ENCODE results near the gene MEF2D.

The MEF2D gene

DNA sequence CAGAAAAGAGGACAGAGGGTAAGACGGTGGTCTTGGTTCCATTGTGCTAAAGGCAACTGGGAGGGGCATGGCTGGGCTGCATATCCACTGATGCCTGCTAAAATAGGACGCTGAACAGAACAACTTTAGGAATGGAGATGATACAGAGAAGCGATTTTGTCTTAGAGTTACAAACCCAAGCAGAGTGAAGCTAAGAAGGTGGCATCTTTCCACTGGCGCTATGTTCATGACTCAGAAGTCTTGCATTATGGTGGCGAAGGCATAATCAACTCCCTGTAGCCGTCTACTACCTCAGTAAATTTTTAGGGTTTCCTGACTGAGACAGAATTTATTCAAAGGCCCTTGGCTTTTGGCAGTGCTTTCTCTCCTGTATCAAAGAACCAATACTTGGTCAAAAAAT, 57.3 kb downstream of the MEF2D start:
- Histone ChIP-seq H3K27ac (replicated peaks) (no peak overlapping the region), H3K4me3 (replicated peaks; ENCODE audit: insufficient read depth, low read length) (no peak overlapping the region), H3K27me3 (ENCODE audit: insufficient read depth, poor library complexity, severe bottlenecking) (peaks cover 53% of the 10 kb centered on the region)
- TF ChIP-seq SPI1 (IDR thresholded peaks at IDR 0.05; ENCODE audit: borderline replicate concordance, low read depth) (no peak), GABPA (IDR thresholded peaks at IDR 0.05; ENCODE audit: low read depth) (no peak), POLR2AphosphoS5 (IDR thresholded peaks at IDR 0.05; ENCODE audit: low read depth) (no peak)
- TF ChIP-seq, protein P1, sequence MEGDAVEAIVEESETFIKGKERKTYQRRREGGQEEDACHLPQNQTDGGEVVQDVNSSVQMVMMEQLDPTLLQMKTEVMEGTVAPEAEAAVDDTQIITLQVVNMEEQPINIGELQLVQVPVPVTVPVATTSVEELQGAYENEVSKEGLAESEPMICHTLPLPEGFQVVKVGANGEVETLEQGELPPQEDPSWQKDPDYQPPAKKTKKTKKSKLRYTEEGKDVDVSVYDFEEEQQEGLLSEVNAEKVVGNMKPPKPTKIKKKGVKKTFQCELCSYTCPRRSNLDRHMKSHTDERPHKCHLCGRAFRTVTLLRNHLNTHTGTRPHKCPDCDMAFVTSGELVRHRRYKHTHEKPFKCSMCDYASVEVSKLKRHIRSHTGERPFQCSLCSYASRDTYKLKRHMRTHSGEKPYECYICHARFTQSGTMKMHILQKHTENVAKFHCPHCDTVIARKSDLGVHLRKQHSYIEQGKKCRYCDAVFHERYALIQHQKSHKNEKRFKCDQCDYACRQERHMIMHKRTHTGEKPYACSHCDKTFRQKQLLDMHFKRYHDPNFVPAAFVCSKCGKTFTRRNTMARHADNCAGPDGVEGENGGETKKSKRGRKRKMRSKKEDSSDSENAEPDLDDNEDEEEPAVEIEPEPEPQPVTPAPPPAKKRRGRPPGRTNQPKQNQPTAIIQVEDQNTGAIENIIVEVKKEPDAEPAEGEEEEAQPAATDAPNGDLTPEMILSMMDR (IDR thresholded peaks at IDR 0.05; ENCODE audit: insufficient read depth, low read length): no peak
- TF ChIP-seq, protein P2, sequence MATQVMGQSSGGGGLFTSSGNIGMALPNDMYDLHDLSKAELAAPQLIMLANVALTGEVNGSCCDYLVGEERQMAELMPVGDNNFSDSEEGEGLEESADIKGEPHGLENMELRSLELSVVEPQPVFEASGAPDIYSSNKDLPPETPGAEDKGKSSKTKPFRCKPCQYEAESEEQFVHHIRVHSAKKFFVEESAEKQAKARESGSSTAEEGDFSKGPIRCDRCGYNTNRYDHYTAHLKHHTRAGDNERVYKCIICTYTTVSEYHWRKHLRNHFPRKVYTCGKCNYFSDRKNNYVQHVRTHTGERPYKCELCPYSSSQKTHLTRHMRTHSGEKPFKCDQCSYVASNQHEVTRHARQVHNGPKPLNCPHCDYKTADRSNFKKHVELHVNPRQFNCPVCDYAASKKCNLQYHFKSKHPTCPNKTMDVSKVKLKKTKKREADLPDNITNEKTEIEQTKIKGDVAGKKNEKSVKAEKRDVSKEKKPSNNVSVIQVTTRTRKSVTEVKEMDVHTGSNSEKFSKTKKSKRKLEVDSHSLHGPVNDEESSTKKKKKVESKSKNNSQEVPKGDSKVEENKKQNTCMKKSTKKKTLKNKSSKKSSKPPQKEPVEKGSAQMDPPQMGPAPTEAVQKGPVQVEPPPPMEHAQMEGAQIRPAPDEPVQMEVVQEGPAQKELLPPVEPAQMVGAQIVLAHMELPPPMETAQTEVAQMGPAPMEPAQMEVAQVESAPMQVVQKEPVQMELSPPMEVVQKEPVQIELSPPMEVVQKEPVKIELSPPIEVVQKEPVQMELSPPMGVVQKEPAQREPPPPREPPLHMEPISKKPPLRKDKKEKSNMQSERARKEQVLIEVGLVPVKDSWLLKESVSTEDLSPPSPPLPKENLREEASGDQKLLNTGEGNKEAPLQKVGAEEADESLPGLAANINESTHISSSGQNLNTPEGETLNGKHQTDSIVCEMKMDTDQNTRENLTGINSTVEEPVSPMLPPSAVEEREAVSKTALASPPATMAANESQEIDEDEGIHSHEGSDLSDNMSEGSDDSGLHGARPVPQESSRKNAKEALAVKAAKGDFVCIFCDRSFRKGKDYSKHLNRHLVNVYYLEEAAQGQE (IDR thresholded peaks at IDR 0.05; ENCODE audit: insufficient replicate concordance, low read depth): no peak
- DNase-seq (ENCODE audit: low read depth in 1 of 2, low spot score in 1 of 2): no peak

DNA sequence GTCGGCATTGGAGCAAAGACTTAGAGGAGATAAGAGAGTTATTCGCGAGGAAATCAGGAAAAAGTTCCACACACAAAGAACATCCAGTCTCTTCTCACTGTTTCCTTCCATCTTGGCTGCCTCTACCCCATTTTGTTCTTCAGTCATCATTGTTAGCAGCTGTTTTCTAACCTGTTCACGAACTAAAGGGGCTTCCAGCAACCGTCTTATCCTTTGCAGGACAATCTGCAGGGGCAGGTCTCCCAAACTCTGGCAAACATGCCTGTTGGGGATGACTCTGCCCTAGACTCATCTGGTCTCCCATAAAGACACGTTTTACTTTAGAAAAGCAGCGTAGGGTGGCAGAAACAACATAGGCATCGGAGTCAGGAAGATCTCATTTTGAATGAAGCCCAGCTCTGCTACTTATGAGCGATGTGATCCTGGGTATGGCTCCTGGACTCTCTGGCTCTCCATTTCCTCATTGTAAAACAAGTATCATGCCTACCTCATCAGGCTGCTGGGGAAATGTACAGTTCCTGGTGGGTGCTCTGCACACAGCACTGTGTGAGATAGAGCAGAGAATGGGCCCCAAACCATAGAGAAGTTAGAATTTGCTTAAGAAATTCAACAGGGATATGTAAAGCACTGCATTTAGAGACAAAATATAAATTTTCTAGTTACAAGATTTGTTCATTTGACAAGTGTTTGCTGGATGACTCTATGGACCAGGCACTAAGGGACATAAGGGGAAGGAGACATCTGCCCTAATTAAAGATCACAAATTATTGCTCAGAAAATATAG, 59.7 kb downstream of the MEF2D start:
- TF ChIP-seq GABPA (IDR thresholded peaks at IDR 0.05; ENCODE audit: low read depth): no peak
- TF ChIP-seq, protein P2 (IDR thresholded peaks at IDR 0.05; ENCODE audit: insufficient replicate concordance, low read depth): no peak
- no peak for DNase-seq (ENCODE audit: low read depth in 1 of 2, low spot score in 1 of 2)
- peaks cover 76% of the 10 kb centered on the region for H3K27me3 ChIP-seq (ENCODE audit: insufficient read depth, poor library complexity, severe bottlenecking)
- no peak overlapping the region for H3K27ac ChIP-seq (replicated peaks)
- no peak overlapping the region for H3K4me3 ChIP-seq (replicated peaks; ENCODE audit: insufficient read depth, low read length)

DNA sequence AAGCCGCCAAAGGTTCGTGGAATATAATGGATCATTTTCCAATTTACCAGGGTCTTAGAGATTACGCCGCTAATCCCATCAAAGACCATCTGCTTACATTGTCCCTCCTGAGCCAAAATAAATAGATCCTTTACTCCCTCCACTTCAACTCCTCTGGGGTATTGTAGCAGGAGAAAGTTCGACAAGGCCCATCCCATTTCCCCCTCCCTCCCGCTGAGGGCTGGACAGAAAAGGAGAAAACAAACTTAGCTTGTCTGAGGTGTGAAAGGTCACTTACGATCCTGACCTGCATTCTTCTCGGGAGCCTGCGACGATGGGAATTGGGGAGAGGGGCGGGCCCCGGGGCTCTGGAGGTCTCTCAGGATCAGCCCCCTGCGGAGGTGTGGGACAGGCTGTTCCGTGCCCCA, 60.8 kb downstream of the MEF2D start:
- DNase-seq (ENCODE audit: low read depth in 1 of 2, low spot score in 1 of 2): no peak
- no peak overlapping the region for H3K27ac ChIP-seq (replicated peaks)
- TF ChIP-seq, protein P2 (IDR thresholded peaks at IDR 0.05; ENCODE audit: insufficient replicate concordance, low read depth): no peak
- TF ChIP-seq SPI1 (IDR thresholded peaks at IDR 0.05; ENCODE audit: borderline replicate concordance, low read depth): no peak
- no peak for TF ChIP-seq GABPA (IDR thresholded peaks at IDR 0.05; ENCODE audit: low read depth)
- TF ChIP-seq, protein P1 (IDR thresholded peaks at IDR 0.05; ENCODE audit: insufficient read depth, low read length): no peak
- no peak for TF ChIP-seq POLR2AphosphoS5 (IDR thresholded peaks at IDR 0.05; ENCODE audit: low read depth)
- H3K27me3 ChIP-seq (ENCODE audit: insufficient read depth, poor library complexity, severe bottlenecking): peaks cover 82% of the 10 kb centered on the region
- no peak overlapping the region for H3K4me3 ChIP-seq (replicated peaks; ENCODE audit: insufficient read depth, low read length)

All from HL-60 (cell line).